ENCODE measurements around the gene NRIP3.

DNA sequence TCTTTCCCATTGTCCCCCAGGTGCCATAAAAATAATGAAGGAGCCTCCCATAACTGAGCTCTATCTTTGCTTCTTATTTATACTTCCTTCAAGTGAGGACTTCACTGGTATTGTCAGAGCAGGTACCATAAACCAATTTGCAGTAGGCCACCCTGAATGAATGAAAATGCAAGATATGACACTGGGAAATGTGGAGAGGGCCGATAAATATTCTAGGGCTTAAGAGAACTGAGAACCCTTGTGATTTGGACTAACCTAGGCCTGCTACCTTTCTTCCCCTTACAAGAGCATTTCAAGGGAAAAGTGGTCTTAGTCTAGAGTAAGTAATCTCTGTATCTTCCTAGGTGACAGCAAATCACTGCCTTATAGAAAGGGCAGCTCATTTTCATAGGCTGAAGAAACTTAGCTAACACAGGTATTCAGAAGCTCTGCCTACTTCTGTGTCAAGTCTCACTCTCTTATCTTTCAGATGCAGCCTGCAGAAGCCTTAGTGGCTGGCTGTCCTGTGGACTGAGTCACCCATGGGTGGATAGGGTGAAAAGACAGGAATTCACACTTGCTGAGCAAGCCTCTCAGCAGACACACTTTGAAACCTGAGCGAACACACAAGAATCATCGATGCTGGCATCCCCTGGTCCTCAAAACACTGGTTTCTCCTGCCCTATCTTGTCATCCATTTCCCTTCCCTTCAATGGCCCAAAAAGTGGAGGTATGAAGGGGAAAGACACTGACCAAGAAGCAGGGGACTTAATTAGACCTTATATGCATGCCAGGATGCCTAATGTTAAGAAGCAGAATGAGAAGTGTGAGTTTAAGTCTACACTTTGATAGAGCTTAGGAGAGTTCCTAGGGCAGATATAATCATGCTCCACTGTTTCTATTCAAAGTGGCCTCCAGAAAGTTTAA, 15.2 kb downstream of the NRIP3 start:
- TF ChIP-seq, protein P1, sequence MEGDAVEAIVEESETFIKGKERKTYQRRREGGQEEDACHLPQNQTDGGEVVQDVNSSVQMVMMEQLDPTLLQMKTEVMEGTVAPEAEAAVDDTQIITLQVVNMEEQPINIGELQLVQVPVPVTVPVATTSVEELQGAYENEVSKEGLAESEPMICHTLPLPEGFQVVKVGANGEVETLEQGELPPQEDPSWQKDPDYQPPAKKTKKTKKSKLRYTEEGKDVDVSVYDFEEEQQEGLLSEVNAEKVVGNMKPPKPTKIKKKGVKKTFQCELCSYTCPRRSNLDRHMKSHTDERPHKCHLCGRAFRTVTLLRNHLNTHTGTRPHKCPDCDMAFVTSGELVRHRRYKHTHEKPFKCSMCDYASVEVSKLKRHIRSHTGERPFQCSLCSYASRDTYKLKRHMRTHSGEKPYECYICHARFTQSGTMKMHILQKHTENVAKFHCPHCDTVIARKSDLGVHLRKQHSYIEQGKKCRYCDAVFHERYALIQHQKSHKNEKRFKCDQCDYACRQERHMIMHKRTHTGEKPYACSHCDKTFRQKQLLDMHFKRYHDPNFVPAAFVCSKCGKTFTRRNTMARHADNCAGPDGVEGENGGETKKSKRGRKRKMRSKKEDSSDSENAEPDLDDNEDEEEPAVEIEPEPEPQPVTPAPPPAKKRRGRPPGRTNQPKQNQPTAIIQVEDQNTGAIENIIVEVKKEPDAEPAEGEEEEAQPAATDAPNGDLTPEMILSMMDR (IDR thresholded peaks at IDR 0.05; ENCODE audit: low read length), result no peak
- TF ChIP-seq EZH2 (IDR thresholded peaks at IDR 0.05; ENCODE audit: borderline replicate concordance, low read length), result no peak
